HCT116 (cell line): Measurements from ENCODE around the gene SLC4A9. TPM values are rescaled to one million over a fixed set of nuclear protein-coding genes. Genes with fewer than 3 reads are reported as not detected.
"Not testable (repeated sequence)": the region's sequence is repeated elsewhere in the genome, so short reads cannot be mapped to it uniquely, and the experiment has no call there.

ENCODE experiments used
- ATAC-seq: fragments of 200-7000 bp; cut with Tn5 transposase; 2 replicates; pipeline ENCODE4 v1.9.1; 2020; ENCODE audit warnings: mild to moderate bottlenecking, moderate library complexity
- BruUV-seq: library from RNA; stranded (reverse); fragments of 400-500 nt; replicated peaks from 2 replicates; lab custom pipeline; 2021; lab: Mats Ljungman, UMichigan
- CTCF ChIA-PET: fragments of 300-600 bp; sonication (Branson Sonifier 250); formaldehyde crosslinking; loops from one replicate; lab custom pipeline; 2021; ENCODE audit warnings: antibody characterized with exemption; lab: Charles Lee
- POLR2A ChIA-PET: fragments of 300-600, 350-600 bp; sonication (Branson Sonifier 250); formaldehyde crosslinking; loops from one replicate; lab custom pipeline; 2021; ENCODE audit warnings: antibody characterized with exemption; lab: Charles Lee
- RAD21 ChIA-PET, 2 experiments: fragments of 300-600 bp; sonication (Branson Sonifier 250); formaldehyde crosslinking; loops; one replicate each; lab custom pipeline; 2023; ENCODE audit warnings: low total read pairs in 2 of 2; ENCODE audit not compliant: uncharacterized antibody in 2 of 2, unreplicated experiment in 2 of 2, low non-redundant PET in 1 of 2; lab: Charles Lee
- DNase-seq: peaks from one replicate; pipeline ENCODE4 v3.0.0-alpha.2; 2010; ENCODE audit warnings: low read depth, low spot score
- H2AFZ ChIP-seq: fragments of 200-600 bp; shearing (Covaris generic), sonication (generic); 2 replicates; pipeline ENCODE4 v1.6.1; 2017; ENCODE audit warnings: low read depth, mixed run types, mixed read lengths, antibody characterized with exemption, low read length; ENCODE audit not compliant: poor library complexity, severe bottlenecking
- H3K27ac ChIP-seq: 2 replicates; pipeline ENCODE4 v1.5.1; 2012; ENCODE audit warnings: low read depth, low read length
- H3K27me3 ChIP-seq: fragments of 200-600 bp; sonication (generic); 2 replicates; pipeline ENCODE4 v1.6.1; 2016; ENCODE audit warnings: mixed run types, low read length, mixed read lengths; ENCODE audit not compliant: insufficient read depth
- H3K36me3 ChIP-seq, 2 experiments: fragments of 200-500 bp in 1 of 2; fragments of 200-600 bp in 1 of 2; sonication (Bioruptor generic) in 1 of 2; sonication (generic) in 1 of 2; 2 replicates each; pipeline versions ENCODE4 v1.5.1 to v1.6.1; 2014 to 2016; ENCODE audit warnings: low read length in 2 of 2, inconsistent platforms in 1 of 2, mixed read lengths in 1 of 2, mixed run types in 1 of 2; ENCODE audit not compliant: insufficient read depth in 2 of 2, control insufficient read depth in 1 of 2
- H3K4me1 ChIP-seq, 2 experiments: fragments of 200-600 bp in 1 of 2; sonication (generic) in 1 of 2; 2 replicates each; pipeline versions ENCODE4 v1.5.1 to v1.6.1; 2012 to 2017; ENCODE audit warnings: low read length in 2 of 2, inconsistent platforms in 1 of 2, mild to moderate bottlenecking in 1 of 2, mixed read lengths in 1 of 2, mixed run types in 1 of 2, moderate library complexity in 1 of 2; ENCODE audit not compliant: insufficient read depth in 2 of 2, control insufficient read depth in 1 of 2
- H3K4me2 ChIP-seq: fragments of 200-600 bp; sonication (generic); 2 replicates; pipeline ENCODE4 v1.6.1; 2017; ENCODE audit warnings: mixed run types, low read length, mixed read lengths
- H3K4me3 ChIP-seq, 2 experiments: fragments of 200-600 bp in 1 of 2; sonication (generic) in 1 of 2; replicated peaks in 1 of 2; 2 replicates each; pipeline ENCODE4 v1.5.1; 2011 to 2016; ENCODE audit warnings: low read length in 2 of 2, control low read depth in 1 of 2, low read depth in 1 of 2, mild to moderate bottlenecking in 1 of 2, mixed read lengths in 1 of 2, mixed run types in 1 of 2
- H3K79me2 ChIP-seq: fragments of 200-600 bp; sonication (generic); 2 replicates; pipeline ENCODE4 v1.6.1; 2017; ENCODE audit warnings: mild to moderate bottlenecking, mixed run types, low read length, moderate library complexity, mixed read lengths; ENCODE audit not compliant: insufficient read depth
- H3K9ac ChIP-seq: fragments of 200-600 bp; sonication (generic); 2 replicates; pipeline ENCODE4 v1.6.1; 2016; ENCODE audit warnings: low read length, mixed read lengths
- H3K9me2 ChIP-seq: fragments of 200-600 bp; sonication (generic), shearing (Covaris generic); 2 replicates; pipeline ENCODE4 v1.6.1; 2017; ENCODE audit warnings: mixed run types, mild to moderate bottlenecking, moderate library complexity; ENCODE audit not compliant: insufficient read depth
- H3K9me3 ChIP-seq, 2 experiments: fragments of 200-500 bp in 1 of 2; fragments of 200-600 bp in 1 of 2; sonication (Bioruptor generic) in 1 of 2; sonication (generic) in 1 of 2; 2 replicates each; pipeline ENCODE4 v1.6.1; 2014 to 2017; ENCODE audit warnings: low read length in 2 of 2, mixed read lengths in 2 of 2, inconsistent platforms in 1 of 2, low read depth in 1 of 2, mild to moderate bottlenecking in 1 of 2, mixed run types in 1 of 2, moderate library complexity in 1 of 2; ENCODE audit not compliant: control insufficient read depth in 1 of 2, insufficient read depth in 1 of 2
- H4K20me1 ChIP-seq: fragments of 200-600 bp; sonication (generic), shearing (Covaris generic); 2 replicates; pipeline ENCODE4 v1.6.1; 2017; ENCODE audit warnings: mixed run types, mild to moderate bottlenecking, moderate library complexity; ENCODE audit not compliant: insufficient read depth
- CBX3 ChIP-seq: IDR thresholded peaks from 2 replicates; pipeline ENCODE4 v1.6.1; 2012; ENCODE audit warnings: low read depth
- CEBPB ChIP-seq: IDR thresholded peaks from 2 replicates; pipeline ENCODE4 v1.6.1; 2012; ENCODE audit warnings: low read depth
- EGR1 ChIP-seq: IDR thresholded peaks from 2 replicates; pipeline ENCODE4 v1.6.1; 2012; ENCODE audit warnings: low read depth
- EZH2 ChIP-seq: fragments of 200-600 bp; sonication (generic); IDR thresholded peaks from 2 replicates; pipeline ENCODE4 v1.6.1; 2017; ENCODE audit warnings: antibody characterized with exemption, mixed run types
- EZH2phosphoT487 ChIP-seq: fragments of 200-600 bp; IDR thresholded peaks from 2 replicates; pipeline ENCODE4 v1.6.1; 2018; ENCODE audit warnings: antibody characterized with exemption, borderline replicate concordance
- FOSL1 ChIP-seq: IDR thresholded peaks from 2 replicates; pipeline ENCODE4 v1.6.1; 2012; ENCODE audit warnings: low read depth
- JUND ChIP-seq: IDR thresholded peaks from 2 replicates; pipeline ENCODE4 v1.6.1; 2012
- MAX ChIP-seq: IDR thresholded peaks from 2 replicates; pipeline ENCODE4 v1.6.1; 2012
- POLR2A ChIP-seq: IDR thresholded peaks from 2 replicates; pipeline ENCODE4 v1.7.0; 2011; ENCODE audit warnings: borderline replicate concordance; ENCODE audit not compliant: insufficient read depth, insufficient read length; ENCODE audit errors: extremely low read depth
- POLR2AphosphoS5 ChIP-seq: IDR thresholded peaks from 2 replicates; pipeline ENCODE4 v1.6.1; 2011; ENCODE audit warnings: mild to moderate bottlenecking, low read depth, low read length, moderate library complexity
- RAD21 ChIP-seq: IDR thresholded peaks from 2 replicates; pipeline ENCODE4 v1.6.1; 2012; ENCODE audit warnings: low read depth, mild to moderate bottlenecking
- SIN3A ChIP-seq: IDR thresholded peaks from 2 replicates; pipeline ENCODE4 v1.6.1; 2012; ENCODE audit warnings: low read depth
- SP1 ChIP-seq: IDR thresholded peaks from 2 replicates; pipeline ENCODE4 v1.6.1; 2012; ENCODE audit warnings: low read depth
- TCF7L2 ChIP-seq: IDR thresholded peaks from 2 replicates; pipeline ENCODE4 v1.7.0; 2011; ENCODE audit warnings: borderline replicate concordance, inconsistent platforms; ENCODE audit not compliant: insufficient read depth, insufficient read length; ENCODE audit errors: extremely low read depth
- YY1 ChIP-seq: IDR thresholded peaks from 2 replicates; pipeline ENCODE4 v1.6.1; 2011; ENCODE audit warnings: low read length, low read depth, moderate library complexity, mild to moderate bottlenecking; ENCODE audit not compliant: insufficient replicate concordance; ENCODE audit errors: extremely low read depth
- ZFX ChIP-seq: fragments of 450-650 bp; IDR thresholded peaks from 2 replicates; pipeline ENCODE4 v1.6.1; 2017
- ZNF274 ChIP-seq: fragments of 200-500 bp; sonication (Bioruptor generic); IDR thresholded peaks from 2 replicates; pipeline ENCODE4 v1.6.1; 2014; ENCODE audit warnings: mild to moderate bottlenecking, low read depth, low read length, inconsistent platforms
- intact Hi-C: fragments of 100-400 bp; cut with micrococcal nuclease; formaldehyde crosslinking; loops from 2 replicates; pipeline ENCODE4 v1.10.0; 2022
- total RNA-seq: library from RNA; stranded (reverse); gene quantifications from one replicate; pipeline ENCODE4 v1.2.1, GENCODE V29; 2021; ENCODE audit not compliant: unreplicated experiment
- TF ChIP-seq, protein P1 (sequence below): IDR thresholded peaks from 2 replicates; pipeline ENCODE4 v1.6.1; 2011; ENCODE audit warnings: mild to moderate bottlenecking, low read length, moderate library complexity; ENCODE audit not compliant: insufficient replicate concordance; ENCODE audit errors: extremely low read depth

Gene SLC4A9
- total RNA-seq, 1 experiment from 2014 or later = 0.49 TPM

- H3K9me2 ChIP-seq, CTCF ChIA-PET, POLR2A ChIA-PET, intact Hi-C loops, H3K36me3 ChIP-seq, H3K27me3 ChIP-seq, H2AFZ ChIP-seq, H3K9ac ChIP-seq, BruUV-seq, RAD21 ChIA-PET, H3K4me2 ChIP-seq, H4K20me1 ChIP-seq, H3K4me3 ChIP-seq, DNase-seq, H3K4me1 ChIP-seq, H3K9me3 ChIP-seq, ATAC-seq, H3K27ac ChIP-seq: not testable (repeated sequence)
- H3K79me2 ChIP-seq = peaks cover 96% of the 10 kb centered on the region
These were observed 61.4 kb downstream of the SLC4A9 start for GRCh38 chr5:140421375-140421774.

DNA sequence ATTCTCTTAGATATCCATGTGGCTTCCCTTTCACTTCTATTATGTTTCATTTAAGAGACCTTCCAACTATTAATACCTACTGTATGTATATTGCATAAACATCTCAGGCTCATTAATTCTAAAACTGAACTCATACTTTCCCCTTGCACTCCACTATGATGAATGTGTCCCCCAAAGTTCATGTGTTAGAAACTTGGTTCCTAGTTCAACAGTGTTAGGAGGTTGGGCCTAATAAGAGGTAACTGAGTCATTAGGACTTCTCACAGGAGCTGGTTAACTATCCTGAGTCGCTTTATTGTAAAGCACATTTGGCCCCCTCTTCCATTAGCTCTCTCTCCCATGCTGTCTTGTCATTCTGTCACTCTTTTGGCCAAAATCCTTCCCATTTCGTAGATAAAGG, 63.6 kb downstream of the SLC4A9 start:
- Histone ChIP-seq H3K4me1 (no peaks in the 10 kb centered on the region; a peak in 1 of 4 replicates), H3K4me3 (no peak overlapping the region), H3K36me3 (no peaks in the 10 kb centered on the region), H3K9me2 (no peaks in the 10 kb centered on the region), H2AFZ (no peak overlapping the region), H3K79me2 (peaks cover 81% of the 10 kb centered on the region), H3K27ac (no peak overlapping the region), H4K20me1 (peaks cover 6% of the 10 kb centered on the region; the same call in 1 of the 2 replicates), H3K4me2 (no peak overlapping the region), H3K9me3 (no peaks in the 10 kb centered on the region), H3K9ac (no peak overlapping the region), H3K27me3 (no peaks in the 10 kb centered on the region)
- DNase-seq = no peak
- no peak for ATAC-seq
- intact Hi-C loops = no loop called here
- ChIA-PET POLR2A (no interaction called here), RAD21 (no interaction called here), CTCF (no interaction called here)
- TF ChIP-seq ZNF274 (no peak), EZH2 (no peak), YY1 (no peak), EGR1 (no peak), EZH2phosphoT487 (no peak), POLR2A (no peak), RAD21 (no peak), MAX (no peak), POLR2AphosphoS5 (no peak), CEBPB (no peak), JUND (no peak), SP1 (no peak), SIN3A (no peak), CBX3 (no peak), ZFX (no peak), FOSL1 (no peak), TCF7L2 (no peak)
- TF ChIP-seq, protein P1, sequence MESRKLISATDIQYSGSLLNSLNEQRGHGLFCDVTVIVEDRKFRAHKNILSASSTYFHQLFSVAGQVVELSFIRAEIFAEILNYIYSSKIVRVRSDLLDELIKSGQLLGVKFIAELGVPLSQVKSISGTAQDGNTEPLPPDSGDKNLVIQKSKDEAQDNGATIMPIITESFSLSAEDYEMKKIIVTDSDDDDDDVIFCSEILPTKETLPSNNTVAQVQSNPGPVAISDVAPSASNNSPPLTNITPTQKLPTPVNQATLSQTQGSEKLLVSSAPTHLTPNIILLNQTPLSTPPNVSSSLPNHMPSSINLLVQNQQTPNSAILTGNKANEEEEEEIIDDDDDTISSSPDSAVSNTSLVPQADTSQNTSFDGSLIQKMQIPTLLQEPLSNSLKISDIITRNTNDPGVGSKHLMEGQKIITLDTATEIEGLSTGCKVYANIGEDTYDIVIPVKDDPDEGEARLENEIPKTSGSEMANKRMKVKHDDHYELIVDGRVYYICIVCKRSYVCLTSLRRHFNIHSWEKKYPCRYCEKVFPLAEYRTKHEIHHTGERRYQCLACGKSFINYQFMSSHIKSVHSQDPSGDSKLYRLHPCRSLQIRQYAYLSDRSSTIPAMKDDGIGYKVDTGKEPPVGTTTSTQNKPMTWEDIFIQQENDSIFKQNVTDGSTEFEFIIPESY = no peak
- no TSS peak for BruUV-seq
